DMS114 treated with DMSO at 0.1 percent for 48 hours (cell line): ENCODE data around the gene CCDC91.

Source experiments
- DNase-seq: peaks from one replicate; lab custom pipeline; 2025; ENCODE audit not compliant: unreplicated experiment; lab: John Stamatoyannopoulos, UW

Gene CCDC91

DNA sequence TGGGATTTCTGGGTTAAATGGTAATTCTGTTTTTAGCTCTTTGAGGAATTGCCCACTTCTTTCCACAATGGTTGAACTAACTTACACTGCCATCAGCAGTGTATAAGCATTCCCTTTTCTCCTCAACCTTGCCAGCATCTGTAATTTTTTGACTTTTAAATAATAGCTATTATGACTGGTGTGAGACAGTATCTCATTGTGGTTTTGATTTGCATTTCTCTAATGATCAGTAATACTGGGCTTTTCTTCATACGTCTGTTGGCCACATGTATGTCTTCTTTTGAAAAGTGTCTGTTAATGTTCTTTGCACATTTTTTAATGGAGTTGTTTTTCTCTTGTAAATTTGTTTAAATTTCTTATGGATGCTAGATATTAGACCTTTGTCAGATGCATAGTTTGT is 323.7 kb downstream of the CCDC91 start:
- DNase-seq, result no peak

DNA sequence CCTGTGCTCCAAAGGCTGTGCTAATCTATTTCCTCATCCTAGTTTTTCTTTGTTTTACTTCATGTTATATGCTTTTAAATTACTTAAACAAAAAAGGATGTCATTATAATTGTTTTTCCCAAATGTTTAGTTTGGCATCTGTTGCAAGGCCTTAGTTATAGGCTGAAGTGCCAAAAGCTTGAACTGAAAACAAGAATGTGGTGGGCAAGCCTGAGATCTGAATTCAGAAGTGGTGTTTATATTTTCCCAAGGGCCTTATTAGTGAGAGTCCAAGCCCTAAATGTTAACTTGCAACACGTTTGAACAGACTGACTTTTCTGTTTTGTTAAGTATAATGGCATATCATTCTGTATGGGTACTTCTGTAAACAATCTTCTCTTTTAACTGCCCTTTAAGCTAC is 326.8 kb downstream of the CCDC91 start:
- no peak for DNase-seq

DNA sequence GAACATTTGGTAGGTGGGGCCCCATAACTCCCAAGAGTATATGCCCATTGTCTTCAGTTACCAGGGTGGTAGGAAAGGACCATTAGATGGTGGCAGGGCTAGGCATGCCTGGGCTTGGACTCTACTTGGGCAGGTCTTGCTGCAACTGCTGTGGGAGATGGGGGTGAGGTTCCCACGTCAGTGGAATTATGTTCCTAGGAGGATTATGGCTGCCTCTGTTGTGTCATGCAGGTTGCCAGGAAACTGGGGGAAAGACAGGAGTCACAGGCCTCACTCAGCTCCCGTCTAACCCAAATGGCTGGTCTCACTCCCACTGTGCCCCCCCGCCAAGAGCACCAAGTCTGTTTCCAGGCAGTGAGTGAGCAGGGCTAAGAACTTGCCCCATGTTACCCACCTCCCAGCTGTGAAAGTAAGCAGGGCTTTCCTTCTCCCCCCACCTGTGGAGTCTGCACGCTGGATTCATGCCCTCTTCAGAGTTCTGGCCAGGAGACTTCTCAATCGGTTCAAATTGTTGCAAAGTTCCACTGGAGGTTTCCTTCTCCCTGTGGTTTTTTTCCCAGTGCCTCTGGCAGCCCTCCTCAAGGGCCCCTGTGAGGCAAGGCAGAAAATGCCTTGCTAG is 337.5 kb downstream of the CCDC91 start:
- DNase-seq, result no peak

GRCh38 chr12:28535216-28535615 is 345.0 kb downstream of the CCDC91 start:
- no peak for DNase-seq

- no peak for DNase-seq
Measured at GRCh38 chr12:28536088-28536487, 345.8 kb downstream of the CCDC91 start.

DNA sequence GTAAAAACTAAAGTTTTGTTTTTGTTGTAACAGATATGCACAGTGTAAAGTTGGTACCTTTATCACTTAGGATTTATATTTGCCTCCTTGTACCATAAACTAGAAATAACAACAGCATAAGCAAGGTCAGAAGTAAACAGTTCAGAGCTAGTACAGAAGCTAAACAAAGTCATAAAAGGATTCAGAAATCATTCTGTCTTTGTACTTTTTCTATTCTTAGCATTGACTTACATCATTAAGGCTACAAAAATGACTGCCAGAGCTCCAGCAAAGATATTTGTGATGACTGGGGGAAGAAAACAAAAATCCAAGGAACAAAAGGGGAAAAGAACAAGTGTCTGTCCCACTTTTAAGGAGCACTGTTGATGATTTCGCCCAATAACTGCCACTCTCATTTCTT is 347.2 kb downstream of the CCDC91 start:
- no peak for DNase-seq

GRCh38 chr12:28539691-28540323 is 349.6 kb downstream of the CCDC91 start:
- no peak for DNase-seq

- no peak for DNase-seq
Measured at GRCh38 chr12:28540324-28540714, 350.1 kb downstream of the CCDC91 start.

- DNase-seq, result no peak
Measured at GRCh38 chr12:28543021-28543890, 353.0 kb downstream of the CCDC91 start.

- no peak for DNase-seq
Measured at GRCh38 chr12:28550757-28551704, 360.8 kb downstream of the CCDC91 start.

DNA sequence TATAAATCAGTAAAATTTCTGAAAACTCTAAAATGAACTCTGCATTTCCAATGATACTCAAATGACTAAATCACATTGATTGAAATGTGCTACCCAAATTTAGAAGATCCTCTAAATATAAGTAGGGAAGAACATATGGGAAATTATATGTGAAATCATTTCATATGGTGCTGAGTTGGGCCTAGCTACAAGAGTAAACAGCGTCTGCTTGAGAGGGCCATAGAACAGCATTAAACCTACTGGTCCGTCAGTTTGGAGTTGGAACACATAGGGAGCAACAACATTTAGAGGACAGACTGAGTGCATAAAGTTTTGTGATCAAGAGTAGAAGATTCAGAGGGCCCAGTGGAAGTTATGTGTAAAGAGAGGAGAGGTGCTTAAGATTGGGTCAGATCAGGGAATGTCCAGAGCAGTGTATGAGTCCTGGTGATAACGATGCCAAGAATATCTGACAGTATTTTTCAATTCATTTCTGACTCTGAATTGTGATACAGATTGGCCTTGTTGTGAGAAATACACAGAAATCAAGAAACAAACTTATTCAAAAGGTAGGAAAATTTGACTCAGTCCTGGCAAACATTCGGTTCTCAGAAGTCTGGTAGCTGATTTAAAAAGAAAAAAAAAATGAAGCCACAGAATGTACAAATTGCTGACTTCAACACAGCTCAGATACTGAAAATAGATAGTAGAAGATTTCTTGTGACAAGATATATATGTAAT is 362.2 kb downstream of the CCDC91 start:
- no peak for DNase-seq

DNA sequence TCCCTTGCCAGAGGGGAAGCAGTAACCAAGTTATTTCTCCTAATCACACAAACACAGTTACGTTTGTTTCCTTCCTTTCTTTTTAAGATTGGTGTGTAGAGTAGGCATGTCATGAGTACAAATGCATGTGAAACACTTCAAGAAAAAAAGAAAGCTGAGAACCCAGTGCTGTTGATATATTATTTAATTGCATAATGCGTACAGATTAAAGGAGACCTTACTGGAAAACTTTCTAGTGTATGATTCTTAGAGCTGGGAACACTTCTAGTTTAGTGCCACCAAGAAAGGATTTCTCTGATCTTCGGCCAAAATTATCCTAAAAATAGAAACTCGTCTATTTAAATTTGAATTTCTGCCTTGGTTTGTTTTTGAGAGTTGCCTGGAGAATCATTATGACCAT is 365.5 kb downstream of the CCDC91 start:
- DNase-seq, result no peak

DNA sequence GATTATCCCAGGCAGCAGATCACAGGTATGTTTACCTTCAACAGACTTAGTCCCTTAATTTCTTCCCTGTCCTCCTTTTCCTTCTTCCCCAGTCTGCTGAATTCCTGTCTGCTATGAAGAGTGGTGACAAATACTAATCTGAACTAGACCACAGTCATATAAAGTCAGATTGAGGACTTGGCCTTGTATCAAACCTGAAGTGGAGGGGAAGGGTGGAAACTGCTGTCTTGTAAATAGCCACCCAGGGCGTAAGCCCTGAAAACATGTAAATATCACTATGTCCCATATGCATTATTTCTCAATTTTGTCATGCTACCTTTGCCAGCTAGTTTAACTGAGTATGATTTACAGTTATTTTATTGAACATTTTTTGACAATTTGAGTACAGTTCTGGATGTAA is 368.0 kb downstream of the CCDC91 start:
- DNase-seq, result no peak

DNA sequence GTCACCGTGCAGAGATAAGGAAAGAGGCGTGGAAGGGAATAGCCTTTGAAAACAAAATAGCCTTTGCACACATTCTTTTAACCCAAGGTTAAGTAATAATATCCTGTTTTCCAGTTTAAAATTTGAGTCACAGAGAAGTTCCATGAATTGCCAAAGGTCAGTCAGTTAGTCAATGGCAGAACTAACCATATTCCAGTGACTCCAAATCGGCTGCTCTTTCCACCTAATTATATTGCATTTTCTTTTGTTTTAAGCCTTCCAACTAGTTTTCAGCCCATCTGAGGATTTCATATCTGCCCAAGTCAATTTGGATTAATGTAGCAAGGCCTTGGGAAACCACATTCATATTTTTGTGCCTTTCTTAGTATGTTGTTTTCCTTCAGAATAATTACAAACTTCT is 373.0 kb downstream of the CCDC91 start:
- DNase-seq, result no peak

DNA sequence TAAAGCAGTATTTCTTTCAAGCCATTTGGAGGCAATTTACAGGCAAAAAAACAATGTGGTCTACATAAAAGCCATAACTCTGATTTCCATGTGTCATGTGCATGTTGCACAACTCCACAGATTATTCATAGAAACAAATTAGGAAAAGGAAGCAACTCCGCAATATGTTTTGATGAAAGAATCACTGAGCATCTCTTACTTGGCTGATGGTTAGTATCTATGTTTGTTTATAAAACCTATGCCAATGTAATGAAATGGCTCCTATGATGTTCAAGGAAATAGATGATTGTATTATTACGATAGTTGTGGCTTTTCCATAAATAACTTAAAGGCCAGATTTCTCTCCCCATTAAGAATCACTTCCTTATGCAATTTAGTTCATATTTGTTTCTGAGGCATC is 373.7 kb downstream of the CCDC91 start:
- no peak for DNase-seq

GRCh38 chr12:28568118-28568517 is 377.9 kb downstream of the CCDC91 start:
- DNase-seq, result no peak

GRCh38 chr12:28568704-28569103 is 378.4 kb downstream of the CCDC91 start:
- DNase-seq, result no peak

- no peak for DNase-seq
Measured at GRCh38 chr12:28569698-28570411, 379.6 kb downstream of the CCDC91 start.

DNA sequence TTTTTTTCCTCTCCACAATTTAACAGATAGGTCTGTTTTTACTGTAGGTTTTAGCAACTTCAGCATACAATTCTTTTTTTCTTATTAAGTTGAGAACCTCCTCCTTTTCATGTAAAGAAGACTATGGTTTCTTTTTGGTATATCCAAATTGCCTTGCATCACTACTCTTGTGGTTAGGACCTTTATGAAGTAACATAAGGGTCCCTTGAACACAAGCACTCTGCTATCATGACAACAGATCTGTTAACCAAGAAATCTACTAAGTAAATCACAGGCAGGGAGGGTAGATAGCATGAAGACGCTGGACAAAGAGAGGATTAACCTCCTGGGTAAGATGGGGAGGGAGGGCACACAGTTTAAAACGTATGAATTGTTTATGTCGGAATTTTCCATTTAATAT is 380.6 kb downstream of the CCDC91 start:
- no peak for DNase-seq
